H1 (cell line): ENCODE data around the gene CPNE5.

Source experiments
- ATF2 ChIP-seq: IDR thresholded peaks from 2 replicates; pipeline ENCODE4 v1.6.1; 2012; ENCODE audit warnings: low read length, inconsistent platforms
- CTBP2 ChIP-seq: IDR thresholded peaks from 2 replicates; pipeline ENCODE4 v1.7.0; 2011; ENCODE audit warnings: borderline replicate concordance, mild to moderate bottlenecking, moderate library complexity, mixed read lengths, low read length; ENCODE audit not compliant: insufficient read depth, insufficient read length
- CTCF ChIP-seq, 3 experiments: IDR thresholded peaks; 1 replicate in 2 of 3; 2 replicates in 1 of 3; pipeline versions ENCODE4 v1.5.1 to v1.6.1; 2011; ENCODE audit warnings: low read length in 3 of 3, mild to moderate bottlenecking in 3 of 3, inconsistent platforms in 2 of 3, low read depth in 1 of 3, moderate library complexity in 1 of 3; ENCODE audit not compliant: insufficient read depth in 1 of 3; ENCODE audit errors: control extremely low read depth in 1 of 3
- MAFK ChIP-seq: IDR thresholded peaks from 2 replicates; pipeline ENCODE4 v1.6.1; 2012; ENCODE audit warnings: low read depth, mild to moderate bottlenecking, improper control_type of control experiment, low read length
- POLR2A ChIP-seq, 2 experiments: IDR thresholded peaks; 1 replicate in 1 of 2; 2 replicates in 1 of 2; pipeline ENCODE4 v1.6.1; 2011; ENCODE audit warnings: low read depth in 2 of 2, low read length in 2 of 2, mild to moderate bottlenecking in 2 of 2; ENCODE audit errors: control extremely low read depth in 1 of 2
- SIX5 ChIP-seq: IDR thresholded peaks from 2 replicates; pipeline ENCODE4 v1.6.1; 2011; ENCODE audit warnings: mild to moderate bottlenecking, low read depth, low read length
- SP1 ChIP-seq: IDR thresholded peaks from 2 replicates; pipeline ENCODE4 v1.6.1; 2011; ENCODE audit warnings: low read depth, low read length
- YY1 ChIP-seq: IDR thresholded peaks from 2 replicates; pipeline ENCODE4 v1.6.1; 2011; ENCODE audit warnings: low read depth, mild to moderate bottlenecking, low read length

DNA sequence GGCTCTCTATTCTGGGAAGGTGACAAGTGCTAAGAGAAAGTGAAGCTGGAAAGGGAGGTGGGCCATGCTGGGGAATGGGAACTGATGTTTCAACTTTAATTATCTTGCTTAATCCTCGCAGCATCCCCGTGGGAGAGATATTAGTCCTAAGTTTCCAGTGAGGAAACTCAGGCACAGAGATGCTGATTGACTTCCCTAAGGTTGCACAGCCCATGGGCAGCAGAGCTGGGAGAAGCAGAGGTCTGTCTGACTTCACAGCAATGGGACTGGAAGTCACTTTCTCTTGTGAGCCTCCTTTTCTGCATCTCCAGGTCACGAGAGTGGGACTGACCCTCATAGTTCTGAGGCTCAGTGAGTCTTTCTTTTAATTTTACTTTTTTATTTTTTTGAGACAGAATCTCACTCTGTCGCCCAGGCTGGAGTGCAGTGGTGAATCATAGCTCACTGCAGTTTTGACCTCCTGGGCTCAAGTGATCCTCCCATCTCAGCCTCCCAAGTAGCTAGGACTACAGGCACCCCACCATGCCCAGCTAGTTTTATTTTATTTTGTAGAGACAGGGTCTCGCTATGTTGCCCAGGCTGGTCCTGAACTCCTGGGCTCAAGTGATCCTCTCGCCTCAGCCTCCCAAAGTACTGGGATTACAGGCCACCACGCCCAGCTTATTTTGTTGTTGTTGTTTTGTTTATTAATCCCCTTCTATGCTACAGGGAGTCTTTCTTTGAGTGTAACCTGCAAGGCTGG, 139.0 kb downstream of the CPNE5 start:
- TF ChIP-seq SP1 = no peak
- TF ChIP-seq CTCF (IDR thresholded peaks at IDR 0.05; ENCODE audit: control extremely low read depth in 1 of 3, insufficient read depth in 1 of 3, low read depth in 1 of 3, low read length in 3 of 3) = no peak
- TF ChIP-seq SIX5 = no peak
- no peak for TF ChIP-seq ATF2
- TF ChIP-seq POLR2A (IDR thresholded peaks at IDR 0.05; ENCODE audit: control extremely low read depth in 1 of 2, low read depth in 2 of 2, low read length in 2 of 2) = no peak
- no peak for TF ChIP-seq YY1
- no peak for TF ChIP-seq MAFK
- no peak for TF ChIP-seq CTBP2
